ENCODE results near the gene HTT. TPM values are rescaled to one million over a fixed set of nuclear protein-coding genes. Genes with fewer than 3 reads are reported as not detected.

Gene HTT
- total RNA-seq, 1 donor from 2014 or later, result 38.5 TPM

- no peak for DNase-seq (ENCODE audit: low spot score)
- Mint-ChIP-seq H3K4me1 (ENCODE audit: low read depth) (no peaks in the 10 kb centered on the region), H3K27me3 (ENCODE audit: low read depth) (no peaks in the 10 kb centered on the region), H3K36me3 (ENCODE audit: low read depth) (peaks cover 2% of the 10 kb centered on the region), H3K9me3 (ENCODE audit: low read depth) (peaks cover 6% of the 10 kb centered on the region), H3K27ac (ENCODE audit: unreplicated experiment) (no peak overlapping the region), H3K4me3 (ENCODE audit: unreplicated experiment) (no peak overlapping the region)
- no peak for TF ChIP-seq CTCF (IDR thresholded peaks at IDR 0.05)
Observed at GRCh38 chr4:3267576-3268394, 193.3 kb downstream of the HTT start.

GRCh38 chr4:3268395-3269104 lies 194.1 kb downstream of the HTT start:
- no peak overlapping the region for H3K4me3 Mint-ChIP-seq (ENCODE audit: unreplicated experiment)

GRCh38 chr4:3269105-3269927 lies 194.8 kb downstream of the HTT start:
- H3K4me1 Mint-ChIP-seq (ENCODE audit: low read depth), result no peaks in the 10 kb centered on the region
- TF ChIP-seq CTCF (IDR thresholded peaks at IDR 0.05), result no peak
- H3K27ac Mint-ChIP-seq (ENCODE audit: unreplicated experiment), result no peak overlapping the region
- peaks cover 2% of the 10 kb centered on the region for H3K36me3 Mint-ChIP-seq (ENCODE audit: low read depth)
- no peak overlapping the region for H3K4me3 Mint-ChIP-seq (ENCODE audit: unreplicated experiment)
- no peak for DNase-seq (ENCODE audit: low spot score)
- no peaks in the 10 kb centered on the region for H3K27me3 Mint-ChIP-seq (ENCODE audit: low read depth)
- H3K9me3 Mint-ChIP-seq (ENCODE audit: low read depth), result peaks cover 10% of the 10 kb centered on the region

More at GRCh38 chr4:3268395-3269104, 194.1 kb downstream of the HTT start:
- TF ChIP-seq CTCF (IDR thresholded peaks at IDR 0.05), result no peak
- Mint-ChIP-seq H3K27me3 (ENCODE audit: low read depth) (no peaks in the 10 kb centered on the region), H3K36me3 (ENCODE audit: low read depth) (peaks cover 2% of the 10 kb centered on the region), H3K27ac (ENCODE audit: unreplicated experiment) (no peak overlapping the region), H3K4me1 (ENCODE audit: low read depth) (no peaks in the 10 kb centered on the region), H3K9me3 (ENCODE audit: low read depth) (peaks cover 8% of the 10 kb centered on the region)
- DNase-seq (ENCODE audit: low spot score), result no peak

- no peak overlapping the region for H3K27ac Mint-ChIP-seq (ENCODE audit: unreplicated experiment)
- DNase-seq (ENCODE audit: low spot score), result no peak
- H3K4me3 Mint-ChIP-seq (ENCODE audit: unreplicated experiment), result no peak overlapping the region
- no peak for TF ChIP-seq CTCF (IDR thresholded peaks at IDR 0.05)
- H3K9me3 Mint-ChIP-seq (ENCODE audit: low read depth), result peaks cover 10% of the 10 kb centered on the region
- no peaks in the 10 kb centered on the region for H3K27me3 Mint-ChIP-seq (ENCODE audit: low read depth)
- peaks cover 2% of the 10 kb centered on the region for H3K36me3 Mint-ChIP-seq (ENCODE audit: low read depth)
- H3K4me1 Mint-ChIP-seq (ENCODE audit: low read depth), result no peaks in the 10 kb centered on the region
Observed at GRCh38 chr4:3269991-3270611, 195.6 kb downstream of the HTT start.

All from chondrocyte (in vitro differentiated cells).